ENCODE data around the gene TOMM6. TPM values are rescaled to one million over a fixed set of nuclear protein-coding genes. Genes with fewer than 3 reads are reported as not detected.

Gene TOMM6
- total RNA-seq, 1 experiment from 2014 or later, result 234 TPM

GRCh38 chr6:41832263-41832662, 44.8 kb downstream of the TOMM6 start:
- H3K4me3 ChIP-seq (ENCODE audit: low read depth in 2 of 2, low read length in 2 of 2), result no peak overlapping the region
- intact Hi-C loops (cut with micrococcal nuclease; ENCODE audit: unreplicated experiment) (no loop called here), in situ Hi-C loops (cut with HindIII; ENCODE audit: low pct_unique_long_range_greater_than_20kb, low sequenced_read_pairs) (no loop called here)
- no peaks in the 10 kb centered on the region for H3K4me1 ChIP-seq (ENCODE audit: control insufficient read depth, insufficient read depth, low read length)
- POLR2A ChIA-PET, result no interaction called here
- BruUV-seq (replicated peaks), result no TSS peak
- DNase-seq (ENCODE audit: low read depth, low spot score), result no peak
- CTCF ChIA-PET, result no interaction called here
- no peaks in the 10 kb centered on the region for H3K9me3 ChIP-seq (ENCODE audit: control insufficient read depth, insufficient read depth, low read depth, low read length)
- no peaks in the 10 kb centered on the region for H3K27me3 ChIP-seq (ENCODE audit: control insufficient read depth, insufficient read depth, low read length)
- H3K36me3 ChIP-seq (ENCODE audit: control insufficient read depth, insufficient read depth, low read length), result no peaks in the 10 kb centered on the region
- no peak for ATAC-seq
- TF ChIP-seq SIN3A (IDR thresholded peaks at IDR 0.05; ENCODE audit: borderline replicate concordance, insufficient read depth, low read depth, low read length), result no peak
- no peak overlapping the region for H3K27ac ChIP-seq (ENCODE audit: low read length)

DNA sequence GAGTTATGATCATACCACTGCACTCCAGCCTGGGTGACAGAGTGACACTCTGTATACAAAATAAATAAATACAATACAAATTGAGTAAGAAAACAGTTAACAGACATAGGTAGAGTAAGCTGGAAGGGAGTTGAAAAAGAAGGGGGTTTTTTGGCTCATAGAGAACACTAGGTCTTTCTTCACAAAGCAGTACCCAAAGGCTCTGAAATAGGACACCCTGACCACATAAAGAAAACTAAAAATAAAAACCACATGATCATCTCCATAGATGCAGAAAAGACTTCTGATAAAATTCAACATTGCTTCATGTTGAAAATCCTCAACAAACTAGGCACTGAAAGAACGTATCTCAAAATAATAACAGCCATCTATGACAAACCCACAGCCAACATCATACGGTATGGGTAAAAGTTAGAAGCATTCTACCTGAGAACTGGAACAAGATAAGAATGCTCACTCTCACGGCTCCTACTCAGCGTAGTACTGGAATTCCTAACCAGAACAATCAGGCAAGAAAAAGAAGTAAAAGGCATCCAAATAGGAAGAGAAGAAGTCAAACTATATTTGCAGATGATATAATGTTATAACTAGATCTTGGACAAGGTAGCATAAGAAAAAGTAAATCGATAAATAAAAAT, 48.6 kb downstream of the TOMM6 start:
- Histone ChIP-seq H3K9me3 (ENCODE audit: control insufficient read depth, insufficient read depth, low read depth, low read length) (no peaks in the 10 kb centered on the region), H3K36me3 (ENCODE audit: control insufficient read depth, insufficient read depth, low read length) (no peaks in the 10 kb centered on the region), H3K27me3 (ENCODE audit: control insufficient read depth, insufficient read depth, low read length) (no peaks in the 10 kb centered on the region), H3K4me3 (ENCODE audit: low read depth in 2 of 2, low read length in 2 of 2) (no peak overlapping the region), H3K4me1 (ENCODE audit: control insufficient read depth, insufficient read depth, low read length) (no peaks in the 10 kb centered on the region), H3K27ac (ENCODE audit: low read length) (no peak overlapping the region)
- intact Hi-C loops (cut with micrococcal nuclease; ENCODE audit: unreplicated experiment), result no loop called here
- DNase-seq (ENCODE audit: low read depth, low spot score) (no peak), ATAC-seq (no peak)
- CTCF ChIA-PET, result interaction anchor here (0.6 kb wide), 1 partner anchor 47 kb away, joined by 10 read pairs; no protein-coding TSS in a partner anchor
- POLR2A ChIA-PET, result no interaction called here
- TF ChIP-seq SIN3A (IDR thresholded peaks at IDR 0.05; ENCODE audit: borderline replicate concordance, insufficient read depth, low read depth, low read length) (no peak), TCF7L2 (IDR thresholded peaks at IDR 0.05; ENCODE audit: low read depth, low read length) (no peak), POLR2AphosphoS5 (IDR thresholded peaks at IDR 0.05; ENCODE audit: low read depth, low read length) (no peak)
- TF ChIP-seq, protein P1, sequence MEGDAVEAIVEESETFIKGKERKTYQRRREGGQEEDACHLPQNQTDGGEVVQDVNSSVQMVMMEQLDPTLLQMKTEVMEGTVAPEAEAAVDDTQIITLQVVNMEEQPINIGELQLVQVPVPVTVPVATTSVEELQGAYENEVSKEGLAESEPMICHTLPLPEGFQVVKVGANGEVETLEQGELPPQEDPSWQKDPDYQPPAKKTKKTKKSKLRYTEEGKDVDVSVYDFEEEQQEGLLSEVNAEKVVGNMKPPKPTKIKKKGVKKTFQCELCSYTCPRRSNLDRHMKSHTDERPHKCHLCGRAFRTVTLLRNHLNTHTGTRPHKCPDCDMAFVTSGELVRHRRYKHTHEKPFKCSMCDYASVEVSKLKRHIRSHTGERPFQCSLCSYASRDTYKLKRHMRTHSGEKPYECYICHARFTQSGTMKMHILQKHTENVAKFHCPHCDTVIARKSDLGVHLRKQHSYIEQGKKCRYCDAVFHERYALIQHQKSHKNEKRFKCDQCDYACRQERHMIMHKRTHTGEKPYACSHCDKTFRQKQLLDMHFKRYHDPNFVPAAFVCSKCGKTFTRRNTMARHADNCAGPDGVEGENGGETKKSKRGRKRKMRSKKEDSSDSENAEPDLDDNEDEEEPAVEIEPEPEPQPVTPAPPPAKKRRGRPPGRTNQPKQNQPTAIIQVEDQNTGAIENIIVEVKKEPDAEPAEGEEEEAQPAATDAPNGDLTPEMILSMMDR (IDR thresholded peaks at IDR 0.05), result no peak
- TF ChIP-seq, protein P2, sequence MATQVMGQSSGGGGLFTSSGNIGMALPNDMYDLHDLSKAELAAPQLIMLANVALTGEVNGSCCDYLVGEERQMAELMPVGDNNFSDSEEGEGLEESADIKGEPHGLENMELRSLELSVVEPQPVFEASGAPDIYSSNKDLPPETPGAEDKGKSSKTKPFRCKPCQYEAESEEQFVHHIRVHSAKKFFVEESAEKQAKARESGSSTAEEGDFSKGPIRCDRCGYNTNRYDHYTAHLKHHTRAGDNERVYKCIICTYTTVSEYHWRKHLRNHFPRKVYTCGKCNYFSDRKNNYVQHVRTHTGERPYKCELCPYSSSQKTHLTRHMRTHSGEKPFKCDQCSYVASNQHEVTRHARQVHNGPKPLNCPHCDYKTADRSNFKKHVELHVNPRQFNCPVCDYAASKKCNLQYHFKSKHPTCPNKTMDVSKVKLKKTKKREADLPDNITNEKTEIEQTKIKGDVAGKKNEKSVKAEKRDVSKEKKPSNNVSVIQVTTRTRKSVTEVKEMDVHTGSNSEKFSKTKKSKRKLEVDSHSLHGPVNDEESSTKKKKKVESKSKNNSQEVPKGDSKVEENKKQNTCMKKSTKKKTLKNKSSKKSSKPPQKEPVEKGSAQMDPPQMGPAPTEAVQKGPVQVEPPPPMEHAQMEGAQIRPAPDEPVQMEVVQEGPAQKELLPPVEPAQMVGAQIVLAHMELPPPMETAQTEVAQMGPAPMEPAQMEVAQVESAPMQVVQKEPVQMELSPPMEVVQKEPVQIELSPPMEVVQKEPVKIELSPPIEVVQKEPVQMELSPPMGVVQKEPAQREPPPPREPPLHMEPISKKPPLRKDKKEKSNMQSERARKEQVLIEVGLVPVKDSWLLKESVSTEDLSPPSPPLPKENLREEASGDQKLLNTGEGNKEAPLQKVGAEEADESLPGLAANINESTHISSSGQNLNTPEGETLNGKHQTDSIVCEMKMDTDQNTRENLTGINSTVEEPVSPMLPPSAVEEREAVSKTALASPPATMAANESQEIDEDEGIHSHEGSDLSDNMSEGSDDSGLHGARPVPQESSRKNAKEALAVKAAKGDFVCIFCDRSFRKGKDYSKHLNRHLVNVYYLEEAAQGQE (IDR thresholded peaks at IDR 0.05; ENCODE audit: insufficient read depth in 1 of 2, low read depth in 2 of 2, low read length in 1 of 2), result no peak
- no TSS peak for BruUV-seq (replicated peaks)
- in situ Hi-C loops (cut with HindIII; ENCODE audit: low pct_unique_long_range_greater_than_20kb, low sequenced_read_pairs), result no loop called here

- no peaks in the 10 kb centered on the region for H3K27me3 ChIP-seq (ENCODE audit: control insufficient read depth, insufficient read depth, low read length)
- H3K9me3 ChIP-seq (ENCODE audit: control insufficient read depth, insufficient read depth, low read depth, low read length), result no peaks in the 10 kb centered on the region
- in situ Hi-C loops (cut with HindIII; ENCODE audit: low pct_unique_long_range_greater_than_20kb, low sequenced_read_pairs), result no loop called here
- ATAC-seq, result no peak
- no TSS peak for BruUV-seq (replicated peaks)
- CTCF ChIA-PET, result no interaction called here
- POLR2A ChIA-PET, result no interaction called here
- no peak overlapping the region for H3K4me3 ChIP-seq (ENCODE audit: low read depth in 2 of 2, low read length in 2 of 2)
- TF ChIP-seq TCF7L2 (IDR thresholded peaks at IDR 0.05; ENCODE audit: low read depth, low read length) (no peak), POLR2AphosphoS5 (IDR thresholded peaks at IDR 0.05; ENCODE audit: low read depth, low read length) (no peak), SIN3A (IDR thresholded peaks at IDR 0.05; ENCODE audit: borderline replicate concordance, insufficient read depth, low read depth, low read length) (no peak)
- TF ChIP-seq, protein P2 (IDR thresholded peaks at IDR 0.05; ENCODE audit: insufficient read depth in 1 of 2, low read depth in 2 of 2, low read length in 1 of 2), result no peak
- TF ChIP-seq, protein P1 (IDR thresholded peaks at IDR 0.05), result no peak
- H3K36me3 ChIP-seq (ENCODE audit: control insufficient read depth, insufficient read depth, low read length), result no peaks in the 10 kb centered on the region
- DNase-seq (ENCODE audit: low read depth, low spot score), result no peak
- no peak overlapping the region for H3K27ac ChIP-seq (ENCODE audit: low read length)
- intact Hi-C loops (cut with micrococcal nuclease; ENCODE audit: unreplicated experiment), result no loop called here
- H3K4me1 ChIP-seq (ENCODE audit: control insufficient read depth, insufficient read depth, low read length), result no peaks in the 10 kb centered on the region
Measured at GRCh38 chr6:41836660-41837052, 49.2 kb downstream of the TOMM6 start.
